HG03045 (cell line): ENCODE measurements around the gene IFNL4.
"Not testable (repeated sequence)": the region's sequence is repeated elsewhere in the genome, so short reads cannot be mapped to it uniquely, and the experiment has no call there.

Experiments
- ATAC-seq: cut with Tn5 transposase; IDR thresholded peaks from one replicate; pipeline ENCODE4 v1.9.1; 2021; ENCODE audit warnings: mild to moderate bottlenecking, moderate library complexity; ENCODE audit not compliant: unreplicated experiment

IFNL4 gene

GRCh38 chr19:39261704-39262103 lies 13.0 kb upstream of the IFNL4 start:
- no peak for ATAC-seq

- ATAC-seq, result no peak
Observed at GRCh38 chr19:39257227-39257626, 8.6 kb upstream of the IFNL4 start.

DNA sequence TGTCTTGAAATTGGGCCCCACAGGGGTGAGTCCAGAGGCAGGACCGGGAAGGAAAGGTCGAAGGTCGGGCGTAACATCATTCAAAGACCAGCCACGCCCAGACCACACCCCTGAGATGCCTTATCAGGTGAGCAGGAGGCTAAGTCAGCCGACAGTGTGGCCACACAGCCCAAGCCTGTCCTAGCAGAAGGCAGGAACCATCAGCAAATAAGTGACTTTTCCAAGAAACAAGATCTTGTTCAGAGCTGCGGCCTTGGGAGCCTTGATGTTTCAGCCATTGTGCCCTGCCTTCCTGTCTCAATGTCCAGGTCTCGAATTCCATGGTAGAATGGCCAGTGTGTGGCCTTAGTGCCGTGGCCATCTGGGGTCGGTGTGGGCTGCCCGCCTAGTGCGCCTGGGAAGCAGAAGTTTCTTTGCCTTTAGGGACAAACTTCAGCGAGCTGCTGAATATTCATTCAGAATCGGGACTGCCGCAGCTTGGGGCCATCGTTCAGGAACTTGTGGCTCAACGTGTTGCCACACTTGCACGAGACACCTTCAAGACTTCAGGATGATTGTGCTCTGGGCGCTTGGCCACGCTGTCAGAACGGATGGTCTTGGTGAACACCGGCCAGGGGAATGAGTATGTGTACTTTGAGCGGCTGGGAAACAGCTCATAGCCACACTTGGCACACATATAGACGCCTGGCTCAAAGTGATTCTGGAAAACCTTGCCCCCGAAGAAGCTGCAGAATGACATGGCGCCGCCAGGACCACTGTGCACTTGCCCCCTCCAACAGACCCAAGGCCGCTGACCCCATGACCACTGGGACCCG lies 6.1 kb upstream of the IFNL4 start:
- no peak for ATAC-seq

- no peak for ATAC-seq
Observed at GRCh38 chr19:39253374-39254149, 4.9 kb upstream of the IFNL4 start.

DNA sequence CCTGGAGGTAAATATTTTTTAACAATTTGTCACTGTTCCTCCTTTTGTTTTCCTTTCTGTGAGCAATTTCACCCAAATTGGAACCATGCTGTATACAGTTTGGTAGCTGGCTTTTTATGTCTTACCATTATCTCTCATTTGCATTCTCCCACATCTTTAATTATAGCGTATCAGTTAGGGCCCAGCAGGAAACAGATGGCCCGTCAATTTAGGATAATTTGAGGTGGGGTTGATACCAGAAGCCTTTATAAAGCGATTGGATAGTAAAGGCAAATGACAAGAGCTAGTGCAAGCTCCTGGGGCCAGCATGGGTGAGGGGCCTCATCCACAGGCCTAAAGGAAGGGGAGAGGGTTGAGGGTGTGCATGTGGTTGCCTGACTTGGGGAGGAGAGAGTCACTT lies 3.8 kb upstream of the IFNL4 start:
- ATAC-seq, result no peak

DNA sequence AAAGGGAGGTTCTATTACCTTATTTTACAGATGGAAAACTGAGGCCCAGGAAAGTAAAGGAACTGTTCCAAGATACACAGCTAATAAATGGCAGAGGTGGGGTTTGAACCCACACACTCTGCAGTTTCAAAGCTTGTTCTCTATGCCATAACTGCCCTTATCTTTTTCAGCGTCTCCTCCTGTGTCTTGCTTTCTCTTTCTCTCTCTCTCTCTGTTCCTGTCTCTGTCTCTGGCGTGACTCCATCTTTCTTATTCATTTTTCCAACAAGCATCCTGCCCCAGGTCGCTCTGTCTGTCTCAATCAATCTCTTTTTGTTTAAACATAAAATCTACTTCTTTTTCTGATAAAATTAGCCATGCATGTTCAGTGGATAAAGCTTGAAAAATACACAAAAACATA lies 3.2 kb upstream of the IFNL4 start:
- no peak for ATAC-seq

GRCh38 chr19:39251081-39251480 lies 2.4 kb upstream of the IFNL4 start:
- no peak for ATAC-seq

DNA sequence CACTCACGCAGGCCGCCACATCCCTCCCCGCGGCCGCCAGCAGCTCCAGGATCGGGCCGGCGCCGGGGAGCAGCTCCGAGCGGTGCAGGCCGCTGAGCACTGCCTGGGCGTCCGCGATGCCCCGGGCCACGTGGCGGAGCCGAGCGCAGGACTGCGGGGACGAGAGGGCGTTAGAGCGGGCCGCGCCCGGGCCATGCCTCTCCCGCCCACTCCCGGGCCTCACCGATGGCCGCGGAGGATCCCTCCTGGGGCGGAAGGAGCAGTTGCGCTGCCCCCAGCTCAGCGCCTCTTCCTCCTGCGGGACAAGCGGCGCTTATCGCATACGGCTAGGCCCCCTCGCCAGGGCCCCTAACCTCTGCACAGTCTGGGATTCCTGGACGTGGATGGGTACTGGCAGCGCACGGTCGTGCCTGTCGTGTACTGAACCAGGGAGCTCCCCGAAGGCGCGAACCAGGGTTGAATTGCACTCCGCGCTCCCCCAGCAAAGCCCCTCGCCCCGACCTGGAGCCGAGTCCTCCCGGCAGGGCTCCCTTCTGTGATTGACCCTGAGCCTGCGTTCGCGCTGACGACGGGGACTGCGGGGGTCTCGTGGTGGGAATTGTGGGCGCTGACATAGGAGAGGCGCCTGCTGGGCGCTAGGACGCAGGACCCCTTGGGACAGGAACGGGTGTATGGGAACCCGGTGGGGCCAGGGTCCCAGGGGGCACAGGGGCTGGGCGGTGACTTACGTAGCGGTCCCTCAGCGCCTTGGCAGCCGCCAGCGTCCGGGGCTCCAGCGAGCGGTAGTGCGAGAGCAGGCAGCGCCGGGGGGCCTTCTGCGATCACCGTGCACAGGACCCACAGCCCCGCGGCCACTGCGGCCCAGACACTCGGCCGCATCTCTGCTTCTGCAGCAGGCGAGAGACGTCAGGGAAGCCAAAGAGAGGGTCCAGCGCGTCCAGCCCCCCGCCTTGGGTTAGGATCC lies 673 bp downstream of the IFNL4 start:
- ATAC-seq, result no peak

- ATAC-seq, result no peak
Observed at GRCh38 chr19:39246951-39247669, 1.5 kb downstream of the IFNL4 start.

GRCh38 chr19:39245166-39245565 lies 3.5 kb downstream of the IFNL4 start:
- not testable (repeated sequence) for ATAC-seq

- ATAC-seq, result not testable (repeated sequence)
Observed at GRCh38 chr19:39244410-39245100, 4.1 kb downstream of the IFNL4 start, which contains the start of gene IFNL3. Gene IFNL3, minus strand, starts transcription at chr19:39245006. Its CDS starts 39 bp downstream, at chr19:39244967.

DNA sequence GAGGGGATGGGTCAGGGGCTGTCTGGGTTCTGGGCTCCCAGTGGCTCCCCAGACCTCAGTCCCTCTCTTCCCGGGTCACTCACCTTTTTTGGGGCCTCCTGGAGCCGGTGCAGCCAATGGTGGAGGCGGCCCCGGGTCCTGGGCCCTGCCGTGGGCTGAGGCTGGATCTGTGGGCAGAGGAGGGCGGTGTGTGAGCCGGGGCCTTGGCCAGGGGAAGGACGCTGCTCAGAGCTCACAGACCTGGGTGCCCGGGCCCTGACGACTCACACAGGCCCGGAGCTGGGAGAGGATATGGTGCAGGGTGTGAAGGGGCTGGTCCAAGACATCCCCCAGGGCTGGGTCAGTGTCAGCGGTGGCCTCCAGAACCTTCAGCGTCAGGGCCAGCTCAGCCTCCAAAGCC lies 4.9 kb downstream of the IFNL4 start:
- not testable (repeated sequence) for ATAC-seq

- ATAC-seq, result no peak
Observed at GRCh38 chr19:39240421-39240820, 8.2 kb downstream of the IFNL4 start.

GRCh38 chr19:39238944-39239343 lies 9.7 kb downstream of the IFNL4 start:
- ATAC-seq, result no peak

DNA sequence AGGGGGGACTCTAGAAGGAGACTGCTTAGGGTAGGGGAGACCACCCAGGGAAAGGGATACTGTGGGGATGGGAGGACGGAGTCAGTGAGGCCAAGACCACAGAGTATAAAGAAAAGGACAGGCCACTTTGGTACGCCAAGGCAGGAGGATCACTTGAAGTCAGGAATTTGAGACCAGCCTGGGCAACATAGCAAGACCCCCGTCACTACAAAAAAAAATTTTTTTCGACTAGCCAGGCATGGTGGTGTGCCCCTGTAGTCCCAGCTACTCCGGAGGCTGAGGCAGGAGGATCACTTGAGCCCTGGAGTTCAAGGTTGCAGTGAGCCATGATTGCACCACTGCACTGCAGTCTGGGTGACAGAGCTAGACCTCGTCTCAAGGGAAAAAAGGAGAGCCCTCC lies 10.4 kb downstream of the IFNL4 start:
- no peak for ATAC-seq

DNA sequence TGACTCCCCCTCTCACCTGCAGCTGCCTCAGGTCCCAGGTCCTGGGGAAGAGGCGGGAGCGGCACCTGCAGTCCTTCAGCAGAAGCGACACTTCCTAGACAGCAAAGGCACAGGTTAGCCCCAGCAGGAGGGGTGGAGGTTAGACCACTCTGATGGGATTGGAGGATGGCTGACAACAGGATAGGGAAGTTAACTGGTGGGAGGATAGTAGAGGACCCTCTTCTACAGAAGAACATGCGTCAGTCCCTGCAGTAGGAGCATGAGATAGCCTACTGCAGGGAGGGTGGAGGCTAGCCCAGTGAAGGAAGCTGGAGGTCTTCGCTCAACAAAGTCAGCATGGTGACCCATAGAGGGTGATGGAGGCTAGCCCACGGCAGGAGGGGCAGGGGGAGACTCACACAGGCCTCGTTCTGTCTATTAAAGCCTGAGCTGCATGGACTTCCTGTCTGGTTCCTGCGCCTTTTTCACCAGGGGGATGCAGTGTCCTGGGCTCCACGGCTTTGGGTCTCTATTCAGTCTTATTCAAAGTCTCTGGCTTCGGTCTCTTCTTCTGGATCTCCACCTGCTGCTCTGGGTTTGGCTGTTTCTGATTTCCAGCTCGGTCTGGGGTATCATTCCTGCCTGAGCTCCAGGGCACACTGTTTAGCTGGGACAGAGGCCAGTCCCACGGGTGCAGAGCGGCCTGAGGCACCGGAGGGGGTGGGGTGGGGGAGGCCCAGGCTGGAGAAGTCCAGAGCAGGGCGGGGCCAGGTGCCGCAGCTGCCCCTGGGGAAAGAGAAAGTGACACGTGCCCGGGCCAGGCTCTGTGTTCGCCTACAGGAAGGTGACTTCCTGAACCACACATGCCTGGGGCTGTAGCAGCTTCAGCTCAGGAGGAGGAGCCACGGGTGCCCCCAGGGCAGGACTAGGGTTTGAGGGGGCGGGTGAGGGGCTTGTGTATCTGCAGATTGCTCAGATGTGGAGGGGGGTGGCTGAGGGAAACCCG lies 11.2 kb downstream of the IFNL4 start:
- ATAC-seq, result no peak

DNA sequence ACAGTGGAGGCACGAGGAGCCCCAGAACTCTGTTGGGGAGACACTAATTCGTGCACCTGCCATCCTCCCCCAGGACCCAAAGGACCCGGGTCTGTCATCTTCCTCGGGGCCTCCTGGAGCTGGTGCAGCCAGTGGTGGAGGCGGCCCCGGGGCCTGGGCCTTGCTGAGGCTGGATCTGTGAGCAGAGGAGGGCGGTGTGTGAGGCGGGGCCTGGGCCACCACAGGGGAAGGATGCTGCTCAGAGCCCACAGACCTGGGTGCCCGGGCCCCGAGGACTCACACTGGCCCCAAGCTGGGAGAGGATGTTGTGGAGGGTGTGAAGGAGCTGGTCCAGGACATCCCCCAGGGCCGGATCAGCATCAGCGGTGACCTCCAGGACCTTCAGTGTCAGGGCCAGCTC lies 12.1 kb downstream of the IFNL4 start:
- no peak for ATAC-seq

DNA sequence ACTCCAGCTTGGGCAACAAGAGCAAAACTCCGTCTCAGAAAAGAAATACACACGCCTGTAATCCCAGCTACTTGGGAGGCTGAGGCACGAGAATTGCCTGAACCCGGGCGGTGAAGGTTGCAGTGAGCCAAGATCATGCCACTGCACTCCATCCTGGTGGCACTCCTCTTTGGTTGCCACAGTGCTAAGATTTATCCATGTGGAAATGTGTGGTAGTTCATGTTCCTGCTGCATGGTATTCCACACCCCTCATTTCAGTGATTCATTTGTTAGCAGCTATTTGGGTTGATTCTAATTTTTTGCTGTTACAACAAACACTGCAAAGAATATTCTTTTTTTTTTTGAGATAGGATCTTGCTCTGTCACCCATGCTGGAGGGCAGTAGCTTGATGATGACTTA lies 15.9 kb downstream of the IFNL4 start:
- no peak for ATAC-seq
